MCF 10A (cell line): Measurements from ENCODE around the gene LIPN. TPM values are rescaled to one million over a fixed set of nuclear protein-coding genes. Genes with fewer than 3 reads are reported as not detected.

Source experiments
- BruUV-seq: library from RNA; stranded (reverse); fragments of 400-500 nt; replicated peaks from 2 replicates; lab custom pipeline; 2021; lab: Mats Ljungman, UMichigan
- CTCF ChIA-PET: fragments of 300-600 bp; sonication (Branson Sonifier 250); formaldehyde crosslinking; extraction: SDS; loops from one replicate; lab custom pipeline; 2021; ENCODE audit warnings: antibody characterized with exemption, inconsistent platforms; lab: Yijun Ruan, JAX
- POLR2A ChIA-PET: fragments of 300-600, 350-650 bp; sonication (Branson Sonifier 250); formaldehyde crosslinking; extraction: SDS; loops from one replicate; lab custom pipeline; 2020; ENCODE audit warnings: antibody characterized with exemption, inconsistent platforms; lab: Yijun Ruan, JAX
- DNase-seq: peaks from one replicate; pipeline ENCODE4 v3.0.0-alpha.2; 2018; ENCODE audit not compliant: unreplicated experiment
- H3K27ac Mint-ChIP-seq: one replicate; pipeline ENCODE4 v1.8.0; 2022; ENCODE audit warnings: mild to moderate bottlenecking, low read depth, mixed read lengths; ENCODE audit not compliant: unreplicated experiment
- H3K27me3 Mint-ChIP-seq: one replicate; pipeline ENCODE4 v1.8.0; 2022; ENCODE audit warnings: mixed read lengths; ENCODE audit not compliant: insufficient read depth, unreplicated experiment
- H3K36me3 Mint-ChIP-seq: one replicate; pipeline ENCODE4 v1.8.0; 2022; ENCODE audit warnings: mild to moderate bottlenecking, moderate library complexity, mixed read lengths; ENCODE audit not compliant: insufficient read depth, unreplicated experiment
- H3K4me1 Mint-ChIP-seq: one replicate; pipeline ENCODE4 v1.8.0; 2022; ENCODE audit warnings: mixed read lengths; ENCODE audit not compliant: insufficient read depth, unreplicated experiment
- H3K4me3 Mint-ChIP-seq: one replicate; pipeline ENCODE4 v1.8.0; 2022; ENCODE audit warnings: mild to moderate bottlenecking, moderate library complexity, mixed read lengths; ENCODE audit not compliant: unreplicated experiment
- H3K9me3 Mint-ChIP-seq: one replicate; pipeline ENCODE4 v1.8.0; 2022; ENCODE audit warnings: mixed read lengths; ENCODE audit not compliant: unreplicated experiment
- intact Hi-C: fragments of 100-400 bp; cut with micrococcal nuclease; formaldehyde crosslinking; loops from 2 replicates; pipeline ENCODE4 v1.14.1; 2022
- total RNA-seq: library from RNA; stranded (reverse); gene quantifications from 2 replicates; pipeline ENCODE4 v1.2.3, GENCODE V29; 2022
- TF ChIP-seq, protein P1 (sequence below): fragments of 200-600 bp; IDR thresholded peaks from one replicate; pipeline ENCODE4 v1.8.0; 2022; ENCODE audit warnings: antibody characterized with exemption, mild to moderate bottlenecking; ENCODE audit not compliant: unreplicated experiment

Gene LIPN
- total RNA-seq, 1 experiment from 2014 or later: not detected

DNA sequence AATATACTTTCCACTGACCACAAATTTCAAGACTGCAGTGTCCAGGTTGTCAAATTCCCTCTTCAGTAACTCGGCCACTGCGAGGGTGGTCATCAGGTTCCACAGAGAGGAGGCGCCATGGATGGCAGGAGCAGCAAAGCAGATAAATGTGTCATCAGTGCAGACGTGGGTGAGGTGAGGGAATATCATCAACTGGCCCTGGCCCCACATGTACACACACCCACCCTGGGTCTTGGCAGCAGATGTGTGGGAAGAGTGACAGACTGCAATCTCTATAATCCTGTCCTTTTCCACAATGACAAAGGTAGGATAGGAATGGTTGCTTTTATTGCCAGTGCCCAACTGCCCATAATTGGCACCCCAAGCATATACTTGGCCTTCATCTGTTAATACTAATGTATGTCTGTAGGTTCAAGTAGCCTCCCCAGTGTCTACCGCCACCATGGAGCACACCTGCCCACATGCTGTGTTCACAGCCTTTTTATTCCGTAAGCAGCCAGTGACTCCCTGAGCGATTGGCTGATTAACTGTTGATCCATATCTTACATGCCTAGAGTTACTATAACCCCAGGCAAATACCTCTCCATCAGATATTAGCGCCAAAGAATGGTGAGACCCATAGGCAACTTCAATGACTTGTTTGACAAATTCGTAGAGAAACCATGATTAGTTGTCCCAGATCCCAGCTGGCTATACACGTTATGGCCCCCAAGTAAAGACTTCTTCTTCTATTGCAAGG lies 26.4 kb downstream of the LIPN start:
- H3K4me3 Mint-ChIP-seq: no peak overlapping the region
- H3K9me3 Mint-ChIP-seq: no peaks in the 10 kb centered on the region
- H3K27ac Mint-ChIP-seq: no peak overlapping the region
- TF ChIP-seq, protein P1, sequence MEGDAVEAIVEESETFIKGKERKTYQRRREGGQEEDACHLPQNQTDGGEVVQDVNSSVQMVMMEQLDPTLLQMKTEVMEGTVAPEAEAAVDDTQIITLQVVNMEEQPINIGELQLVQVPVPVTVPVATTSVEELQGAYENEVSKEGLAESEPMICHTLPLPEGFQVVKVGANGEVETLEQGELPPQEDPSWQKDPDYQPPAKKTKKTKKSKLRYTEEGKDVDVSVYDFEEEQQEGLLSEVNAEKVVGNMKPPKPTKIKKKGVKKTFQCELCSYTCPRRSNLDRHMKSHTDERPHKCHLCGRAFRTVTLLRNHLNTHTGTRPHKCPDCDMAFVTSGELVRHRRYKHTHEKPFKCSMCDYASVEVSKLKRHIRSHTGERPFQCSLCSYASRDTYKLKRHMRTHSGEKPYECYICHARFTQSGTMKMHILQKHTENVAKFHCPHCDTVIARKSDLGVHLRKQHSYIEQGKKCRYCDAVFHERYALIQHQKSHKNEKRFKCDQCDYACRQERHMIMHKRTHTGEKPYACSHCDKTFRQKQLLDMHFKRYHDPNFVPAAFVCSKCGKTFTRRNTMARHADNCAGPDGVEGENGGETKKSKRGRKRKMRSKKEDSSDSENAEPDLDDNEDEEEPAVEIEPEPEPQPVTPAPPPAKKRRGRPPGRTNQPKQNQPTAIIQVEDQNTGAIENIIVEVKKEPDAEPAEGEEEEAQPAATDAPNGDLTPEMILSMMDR: no peak
- intact Hi-C loops: no loop called here
- BruUV-seq: no TSS peak
- H3K27me3 Mint-ChIP-seq: no peaks in the 10 kb centered on the region
- ChIA-PET CTCF (interaction anchor here (1.0 to 1.1 kb wide), 2 partner anchors 98 to 221 kb away, joined by 3 read pairs; no protein-coding TSS in a partner anchor), POLR2A (no interaction called here)
- DNase-seq: no peak
- no peaks in the 10 kb centered on the region for H3K36me3 Mint-ChIP-seq
- H3K4me1 Mint-ChIP-seq: peaks cover 3% of the 10 kb centered on the region

DNA sequence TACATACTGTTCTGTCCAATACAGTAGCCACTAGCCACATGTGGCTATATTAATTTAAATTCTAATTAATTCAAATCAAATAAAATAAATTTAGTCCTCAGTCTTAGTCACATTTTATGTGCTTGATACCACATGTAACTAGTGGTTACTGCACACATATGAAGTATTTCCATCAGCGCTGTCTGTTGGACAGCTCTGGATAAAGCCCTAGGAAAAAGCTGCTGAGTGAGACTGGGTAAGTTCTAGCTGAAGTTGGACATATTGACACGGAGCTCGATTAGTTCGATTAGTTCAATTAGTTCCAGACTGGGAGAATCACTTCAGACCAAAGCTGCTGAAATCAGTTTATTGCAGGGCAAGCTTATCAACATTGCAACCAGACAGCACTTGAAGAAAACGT lies 27.6 kb downstream of the LIPN start:
- BruUV-seq: no TSS peak
- DNase-seq: no peak
- Mint-ChIP-seq H3K27me3 (no peaks in the 10 kb centered on the region), H3K9me3 (no peaks in the 10 kb centered on the region), H3K36me3 (no peaks in the 10 kb centered on the region), H3K4me1 (peaks cover 6% of the 10 kb centered on the region), H3K27ac (no peak overlapping the region), H3K4me3 (no peak overlapping the region)
- ChIA-PET POLR2A (no interaction called here), CTCF (interaction anchor here (0.6 to 1.4 kb wide), 3 partner anchors 10 to 97 kb away, joined by 3 read pairs; no protein-coding TSS in a partner anchor)
- TF ChIP-seq, protein P1: no peak
- intact Hi-C loops: no loop called here

DNA sequence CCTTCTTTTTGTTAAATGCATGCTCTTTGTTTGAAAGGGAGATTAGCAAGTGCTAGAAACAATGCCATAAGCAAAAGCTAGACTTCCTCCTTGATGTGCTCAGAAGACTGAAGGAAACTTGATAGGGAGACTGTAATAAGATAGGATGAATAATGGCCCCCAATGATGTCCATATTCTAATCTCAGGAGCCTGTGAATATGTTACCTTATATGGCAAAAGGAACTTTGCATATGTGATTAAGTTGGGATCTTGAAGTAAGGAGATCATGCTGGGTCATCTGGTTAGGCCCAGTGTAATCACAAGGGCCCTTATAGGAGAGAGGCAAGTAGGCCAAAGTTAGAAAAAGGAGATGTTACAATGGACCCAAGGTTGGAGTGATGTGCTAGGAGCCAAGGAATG lies 29.1 kb downstream of the LIPN start:
- Mint-ChIP-seq H3K9me3 (no peaks in the 10 kb centered on the region), H3K27ac (no peak overlapping the region), H3K4me1 (peaks cover 11% of the 10 kb centered on the region), H3K4me3 (no peak overlapping the region), H3K27me3 (no peaks in the 10 kb centered on the region), H3K36me3 (no peaks in the 10 kb centered on the region)
- BruUV-seq: no TSS peak
- DNase-seq: no peak
- ChIA-PET POLR2A (interaction anchor here (0.6 to 1.2 kb wide), 3 partner anchors 11 to 232 kb away, joined by 3 read pairs; no protein-coding TSS in a partner anchor), CTCF (interaction anchor here (0.7 to 1.4 kb wide), 3 partner anchors 20 to 224 kb away, joined by 3 to 4 read pairs (median 4); no protein-coding TSS in a partner anchor)
- intact Hi-C loops: no loop called here
- TF ChIP-seq, protein P1: no peak

DNA sequence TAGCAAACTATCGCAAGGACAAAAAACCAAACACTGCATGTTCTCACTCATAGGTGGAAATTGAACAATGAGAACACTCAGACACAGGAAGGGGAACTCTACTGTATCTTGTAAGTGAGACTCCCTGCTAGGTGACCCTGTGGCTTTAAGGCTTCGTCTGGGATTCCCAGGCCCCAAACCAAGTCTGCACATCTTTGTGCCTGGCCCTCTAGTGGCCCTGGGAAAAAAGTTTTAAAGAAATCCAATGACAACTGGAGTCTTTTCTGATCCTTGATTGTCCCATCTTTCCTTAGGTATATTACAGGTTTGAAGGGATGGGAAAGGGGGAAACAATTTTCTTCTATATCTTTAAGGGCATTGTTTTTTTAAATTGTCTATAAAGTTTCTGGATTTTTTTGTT lies 32.1 kb downstream of the LIPN start:
- TF ChIP-seq, protein P1: peak; percentile 36
- H3K36me3 Mint-ChIP-seq: no peaks in the 10 kb centered on the region
- intact Hi-C loops: loop anchor here (5.0 to 10.0 kb wide), 2 partner anchors 57 to 105 kb away; no protein-coding TSS in a partner anchor
- ChIA-PET POLR2A (interaction anchor here (0.6 to 1.3 kb wide), 5 partner anchors 30 to 382 kb away, joined by 3 to 4 read pairs (median 3); no protein-coding TSS in a partner anchor), CTCF (interaction anchor here (0.6 to 2.0 kb wide), 8 partner anchors 9 to 400 kb away, joined by 3 to 7 read pairs (median 3); partner anchors contain the start of gene RNLS)
- no peak overlapping the region for H3K4me3 Mint-ChIP-seq
- BruUV-seq: no TSS peak
- H3K4me1 Mint-ChIP-seq: peaks cover 11% of the 10 kb centered on the region
- peak; percentile 52 for DNase-seq
- H3K27ac Mint-ChIP-seq: no peak overlapping the region
- no peaks in the 10 kb centered on the region for H3K9me3 Mint-ChIP-seq
- H3K27me3 Mint-ChIP-seq: no peaks in the 10 kb centered on the region
